HL-60/S4 treated with phorbol 12-myristate 13-acetate at 8.2 ng/mL for 4 days and 3 days (cell line): ENCODE results near the gene KRTAP19-4.
"Not testable (repeated sequence)": the region's sequence is repeated elsewhere in the genome, so short reads cannot be mapped to it uniquely, and the experiment has no call there.

Experiments
- in situ Hi-C: fragments of 300-500 bp; cut with MboI; formaldehyde crosslinking; loops from 2 replicates; pipeline ENCODE4 v1.15.0; 2022; ENCODE audit warnings: low sequenced_read_pairs

KRTAP19-4 gene

GRCh38 chr21:30497065-30497464, at the start of gene KRTAP19-4:
KRTAP19-4 (minus strand) TSS chr21:30497165; CDS start chr21:30497110, 55 bp downstream.
- in situ Hi-C loops: no loop called here

- in situ Hi-C loops: no loop called here
These were observed 44.8 kb upstream of the KRTAP19-4 start, which contains the start of gene KRTAP19-6 for GRCh38 chr21:30541764-30542163. KRTAP19-6 (minus strand) TSS chr21:30541864; CDS start chr21:30541833, 31 bp downstream.

GRCh38 chr21:30518876-30519275, 21.9 kb upstream of the KRTAP19-4 start:
- in situ Hi-C loops: no loop called here

GRCh38 chr21:30515681-30516080, 18.7 kb upstream of the KRTAP19-4 start:
- in situ Hi-C loops: no loop called here

GRCh38 chr21:30505621-30506205, 8.7 kb upstream of the KRTAP19-4 start:
- in situ Hi-C loops: not testable (repeated sequence)

- in situ Hi-C loops: no loop called here
These were observed 5.1 kb upstream of the KRTAP19-4 start, which contains the start of gene KRTAP19-5 for GRCh38 chr21:30502041-30502440. KRTAP19-5 (minus strand) TSS chr21:30502141; CDS start chr21:30502090, 51 bp downstream.

- in situ Hi-C loops: no loop called here
These were observed 5.0 kb downstream of the KRTAP19-4 start, which contains the start of gene KRTAP19-3 for GRCh38 chr21:30491963-30492428. KRTAP19-3 (minus strand) TSS chr21:30492013; CDS start chr21:30491957, 56 bp downstream.

GRCh38 chr21:30487336-30487735, 9.6 kb downstream of the KRTAP19-4 start, which contains the start of gene KRTAP19-2:
KRTAP19-2 (minus strand) TSS chr21:30487436; CDS start chr21:30487348, 88 bp downstream.
- in situ Hi-C loops: no loop called here

- in situ Hi-C loops: no loop called here
These were observed 10.8 kb downstream of the KRTAP19-4 start for GRCh38 chr21:30486180-30486579.

- in situ Hi-C loops: no loop called here
These were observed 14.8 kb downstream of the KRTAP19-4 start for GRCh38 chr21:30482130-30482529.

GRCh38 chr21:30480145-30480544, 16.8 kb downstream of the KRTAP19-4 start, which contains the start of gene KRTAP19-1:
KRTAP19-1 (minus strand) TSS chr21:30480367; CDS start chr21:30480317, 50 bp downstream.
- in situ Hi-C loops: no loop called here

GRCh38 chr21:30479259-30479658, 17.7 kb downstream of the KRTAP19-4 start:
- in situ Hi-C loops: no loop called here

GRCh38 chr21:30478004-30478403, 19.0 kb downstream of the KRTAP19-4 start:
- in situ Hi-C loops: no loop called here

GRCh38 chr21:30468900-30469714, 27.9 kb downstream of the KRTAP19-4 start:
- in situ Hi-C loops: no loop called here

GRCh38 chr21:30463713-30464112, 33.3 kb downstream of the KRTAP19-4 start:
- in situ Hi-C loops: no loop called here

- in situ Hi-C loops: no loop called here
These were observed 48.5 kb downstream of the KRTAP19-4 start for GRCh38 chr21:30448514-30448913.

- in situ Hi-C loops: no loop called here
These were observed 49.9 kb downstream of the KRTAP19-4 start for GRCh38 chr21:30447056-30447455.
